HL-60 (cell line): ENCODE measurements around the gene OR2A1.
"Not testable (repeated sequence)": the region's sequence is repeated elsewhere in the genome, so short reads cannot be mapped to it uniquely, and the experiment has no call there.

Experiments used
- CTCF ChIP-seq: IDR thresholded peaks from one replicate; pipeline ENCODE4 v1.5.1; 2011; ENCODE audit warnings: low read length, control low read depth, inconsistent platforms; ENCODE audit not compliant: insufficient read depth
- GABPA ChIP-seq: IDR thresholded peaks from 2 replicates; pipeline ENCODE4 v1.6.1; 2012; ENCODE audit warnings: low read depth
- POLR2AphosphoS5 ChIP-seq: IDR thresholded peaks from 2 replicates; pipeline ENCODE4 v1.6.1; 2012; ENCODE audit warnings: low read depth
- REST ChIP-seq: IDR thresholded peaks from 2 replicates; pipeline ENCODE4 v1.6.1; 2012; ENCODE audit warnings: low read depth; ENCODE audit not compliant: insufficient replicate concordance
- SPI1 ChIP-seq: IDR thresholded peaks from 2 replicates; pipeline ENCODE4 v1.6.1; 2012; ENCODE audit warnings: low read depth, mild to moderate bottlenecking, borderline replicate concordance

GRCh38 chr7:144282490-144282889 is 29.7 kb upstream of the OR2A1 start:
- not testable (repeated sequence) for TF ChIP-seq CTCF, POLR2AphosphoS5, SPI1, REST, GABPA
